Loucy (cell line): ENCODE results near the gene CRYL1.

Experiments used
- H2AFZ ChIP-seq: fragments of 200-600 bp; sonication (generic); 2 replicates; pipeline ENCODE4 v1.6.0; 2016; ENCODE audit warnings: antibody characterized with exemption, mild to moderate bottlenecking, low read length, moderate library complexity
- H3F3A ChIP-seq: fragments of 200-600 bp; 2 replicates; pipeline ENCODE4 v1.6.0; 2016; ENCODE audit warnings: antibody characterized with exemption, low read depth, mild to moderate bottlenecking
- H3K27me3 ChIP-seq: fragments of 200-600 bp; sonication (generic); 2 replicates; pipeline ENCODE4 v1.6.1; 2014; ENCODE audit warnings: low read length, mild to moderate bottlenecking; ENCODE audit not compliant: insufficient read depth, poor library complexity, severe bottlenecking
- H3K36me3 ChIP-seq: fragments of 200-600 bp; sonication (generic); 2 replicates; pipeline ENCODE4 v1.6.1; 2016; ENCODE audit warnings: low read length; ENCODE audit not compliant: insufficient read depth
- H3K4me1 ChIP-seq: fragments of 200-600 bp; sonication (generic); 2 replicates; pipeline ENCODE4 v1.5.1; 2014; ENCODE audit warnings: low read length, mild to moderate bottlenecking; ENCODE audit not compliant: insufficient read depth, poor library complexity, severe bottlenecking
- H3K4me2 ChIP-seq: fragments of 200-600 bp; sonication (generic); 2 replicates; pipeline ENCODE4 v1.6.0; 2014; ENCODE audit warnings: antibody characterized with exemption, low read length, low read depth, mild to moderate bottlenecking; ENCODE audit not compliant: poor library complexity, severe bottlenecking
- H3K4me3 ChIP-seq: fragments of 200-600 bp; sonication (generic); 2 replicates; pipeline ENCODE4 v1.5.1; 2014; ENCODE audit warnings: low read length, mild to moderate bottlenecking, mixed read lengths; ENCODE audit not compliant: poor library complexity, severe bottlenecking
- H3K79me2 ChIP-seq: fragments of 200-600 bp; sonication (generic); 2 replicates; pipeline ENCODE4 v1.6.1; 2014; ENCODE audit warnings: low read length; ENCODE audit not compliant: insufficient read depth
- H3K9ac ChIP-seq: fragments of 200-600 bp; sonication (generic); 2 replicates; pipeline ENCODE4 v1.6.0; 2014; ENCODE audit warnings: mild to moderate bottlenecking, low read depth, low read length, moderate library complexity; ENCODE audit not compliant: poor library complexity, severe bottlenecking
- H3K9me2 ChIP-seq: fragments of 200-600 bp; sonication (generic); replicated peaks from 2 replicates; pipeline ENCODE4 v1.6.1; 2016; ENCODE audit warnings: low read depth, low read length, mixed read lengths
- H3K9me3 ChIP-seq: fragments of 200-600 bp; sonication (generic); 2 replicates; pipeline ENCODE4 v1.6.1; 2014; ENCODE audit warnings: mild to moderate bottlenecking, antibody characterized with exemption, low read length, low read depth; ENCODE audit not compliant: insufficient read depth
- H4K20me1 ChIP-seq: fragments of 200-600 bp; sonication (generic); 2 replicates; pipeline ENCODE4 v1.6.0; 2014; ENCODE audit warnings: antibody characterized with exemption, low read length, mild to moderate bottlenecking; ENCODE audit not compliant: insufficient read depth, poor library complexity, severe bottlenecking
- CTCF ChIP-seq: fragments of 200-600 bp; sonication (generic); conservative IDR thresholded peaks from 2 replicates; pipeline ENCODE4 v1.5.1; 2014; ENCODE audit warnings: mild to moderate bottlenecking, antibody characterized with exemption, low read length
- EZH2phosphoT487 ChIP-seq: fragments of 200-600 bp; IDR thresholded peaks from 2 replicates; pipeline ENCODE4 v1.6.1; 2018; ENCODE audit warnings: antibody characterized with exemption, mild to moderate bottlenecking, moderate library complexity, borderline replicate concordance

The CRYL1 gene

DNA sequence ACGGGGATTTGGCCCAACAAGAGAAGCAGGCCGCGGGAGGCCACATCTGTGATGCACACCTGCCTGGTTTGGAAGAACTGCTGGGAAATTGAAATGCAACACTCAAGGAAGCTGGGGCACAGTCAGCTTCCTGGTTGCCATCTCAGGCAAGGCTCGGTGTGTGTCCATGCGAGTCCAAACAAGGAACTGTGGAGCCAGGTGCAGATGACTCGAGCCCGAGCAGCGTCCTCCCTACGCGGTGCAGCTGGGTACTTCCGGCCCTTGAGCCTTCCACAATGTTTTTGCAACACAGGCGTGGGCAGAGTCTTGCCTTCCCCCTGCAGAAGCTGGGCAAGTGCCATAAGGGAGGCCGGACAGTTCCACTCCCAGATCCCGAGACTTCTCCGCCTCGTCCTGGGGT is 94.6 kb downstream of the CRYL1 start:
- Histone ChIP-seq H3K9ac (no peak overlapping the region), H3K79me2 (no peaks in the 10 kb centered on the region), H3K4me3 (no peak overlapping the region), H3K4me2 (no peak overlapping the region), H2AFZ (no peak overlapping the region), H3K36me3 (no peaks in the 10 kb centered on the region), H4K20me1 (no peaks in the 10 kb centered on the region), H3F3A (no peaks in the 10 kb centered on the region), H3K9me3 (no peaks in the 10 kb centered on the region), H3K4me1 (no peaks in the 10 kb centered on the region), H3K9me2 (no peaks in the 10 kb centered on the region), H3K27me3 (no peaks in the 10 kb centered on the region)
- TF ChIP-seq EZH2phosphoT487 = no peak
- TF ChIP-seq CTCF = no peak

DNA sequence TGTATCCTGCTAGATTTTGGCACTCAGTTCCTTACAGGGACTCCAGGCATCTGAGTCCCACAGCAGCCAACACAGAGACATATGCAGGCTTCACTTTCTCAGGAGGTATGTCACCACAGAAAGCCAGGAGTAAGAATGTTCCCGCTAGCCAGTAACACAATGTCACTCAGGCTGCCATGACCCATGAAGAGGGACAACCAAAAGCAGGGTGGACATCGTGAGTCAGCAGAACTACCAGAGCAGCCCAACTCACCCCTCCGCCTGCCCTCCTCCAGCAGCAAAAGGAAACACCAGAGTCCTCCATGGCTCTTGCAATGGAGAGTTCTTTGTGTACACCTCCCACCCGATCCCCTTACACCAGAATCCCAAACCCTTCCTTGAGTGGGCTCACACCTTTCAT is 95.4 kb downstream of the CRYL1 start:
- Histone ChIP-seq H3K9ac (no peak overlapping the region), H2AFZ (no peak overlapping the region), H3K4me2 (no peak overlapping the region), H4K20me1 (no peaks in the 10 kb centered on the region), H3K4me3 (no peak overlapping the region), H3F3A (no peaks in the 10 kb centered on the region), H3K4me1 (no peaks in the 10 kb centered on the region), H3K27me3 (no peaks in the 10 kb centered on the region), H3K36me3 (no peaks in the 10 kb centered on the region), H3K9me2 (no peaks in the 10 kb centered on the region), H3K9me3 (no peaks in the 10 kb centered on the region), H3K79me2 (no peaks in the 10 kb centered on the region)
- TF ChIP-seq EZH2phosphoT487 (no peak), CTCF (no peak)

DNA sequence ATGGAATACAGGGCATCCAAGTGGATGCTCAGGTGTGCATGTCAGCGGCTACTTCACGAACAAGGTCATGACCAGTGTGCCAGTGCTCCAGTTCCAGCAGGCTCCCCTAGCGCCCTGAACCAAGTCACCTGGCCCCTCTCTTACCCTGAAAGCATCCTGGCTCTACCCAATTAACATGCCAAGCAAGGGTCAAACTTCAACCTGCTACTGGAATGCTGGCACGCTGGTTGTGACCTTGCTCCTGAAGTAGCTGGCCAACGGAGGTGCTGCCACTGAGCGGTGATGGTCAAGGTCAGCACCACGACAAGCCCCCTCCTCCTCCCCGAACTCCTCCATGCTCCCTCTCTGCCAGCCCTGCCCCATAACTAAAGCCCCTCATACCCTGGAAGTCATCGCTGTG is 96.0 kb downstream of the CRYL1 start:
- Histone ChIP-seq H3K79me2 (no peaks in the 10 kb centered on the region), H3K27me3 (no peaks in the 10 kb centered on the region), H3K4me1 (no peaks in the 10 kb centered on the region), H3K9me3 (no peaks in the 10 kb centered on the region), H3K4me2 (no peak overlapping the region), H3K36me3 (no peaks in the 10 kb centered on the region), H3K4me3 (no peak overlapping the region), H4K20me1 (no peaks in the 10 kb centered on the region), H2AFZ (no peak overlapping the region), H3F3A (no peaks in the 10 kb centered on the region), H3K9me2 (no peaks in the 10 kb centered on the region), H3K9ac (no peak overlapping the region)
- TF ChIP-seq EZH2phosphoT487 = no peak
- no peak for TF ChIP-seq CTCF
